Neutrophil (primary cell): ENCODE data around the gene KIF23.

Experiments used
- H3K27ac ChIP-seq: fragments of 200-600 bp; sonication (generic); 2 replicates; pipeline ENCODE4 v1.5.1; 2016; ENCODE audit warnings: mild to moderate bottlenecking, moderate library complexity
- H3K27me3 ChIP-seq: fragments of 200-600 bp; sonication (generic); 2 replicates; pipeline ENCODE4 v1.6.0; 2016; ENCODE audit warnings: mild to moderate bottlenecking
- H3K36me3 ChIP-seq: fragments of 200-600 bp; sonication (generic); 2 replicates; pipeline ENCODE4 v1.5.1; 2017
- H3K4me1 ChIP-seq, 2 experiments: fragments of 200-600 bp in 1 of 2; sonication (generic) in 1 of 2; 1 replicate in 1 of 2; 2 replicates in 1 of 2; pipeline versions ENCODE4 v1.5.1 to v1.6.1; 2013 to 2016; ENCODE audit warnings: low read depth in 1 of 2, low read length in 1 of 2, mild to moderate bottlenecking in 1 of 2, moderate library complexity in 1 of 2; ENCODE audit not compliant: control insufficient read depth in 1 of 2, insufficient read depth in 1 of 2
- H3K4me3 ChIP-seq, 2 experiments: fragments of 200-600 bp in 1 of 2; sonication (generic) in 1 of 2; 1 replicate in 1 of 2; 2 replicates in 1 of 2; pipeline ENCODE4 v1.5.1; 2013 to 2016; ENCODE audit warnings: low read depth in 1 of 2, low read length in 1 of 2, mild to moderate bottlenecking in 1 of 2, moderate library complexity in 1 of 2
- H3K9me3 ChIP-seq: fragments of 200-600 bp; sonication (generic); 2 replicates; pipeline ENCODE4 v1.5.1; 2016
- TF ChIP-seq, protein P1 (sequence below): fragments of 200-600 bp; sonication (generic); IDR thresholded peaks from 2 replicates; pipeline ENCODE4 v1.5.1; 2016; ENCODE audit warnings: antibody characterized with exemption

Gene KIF23

DNA sequence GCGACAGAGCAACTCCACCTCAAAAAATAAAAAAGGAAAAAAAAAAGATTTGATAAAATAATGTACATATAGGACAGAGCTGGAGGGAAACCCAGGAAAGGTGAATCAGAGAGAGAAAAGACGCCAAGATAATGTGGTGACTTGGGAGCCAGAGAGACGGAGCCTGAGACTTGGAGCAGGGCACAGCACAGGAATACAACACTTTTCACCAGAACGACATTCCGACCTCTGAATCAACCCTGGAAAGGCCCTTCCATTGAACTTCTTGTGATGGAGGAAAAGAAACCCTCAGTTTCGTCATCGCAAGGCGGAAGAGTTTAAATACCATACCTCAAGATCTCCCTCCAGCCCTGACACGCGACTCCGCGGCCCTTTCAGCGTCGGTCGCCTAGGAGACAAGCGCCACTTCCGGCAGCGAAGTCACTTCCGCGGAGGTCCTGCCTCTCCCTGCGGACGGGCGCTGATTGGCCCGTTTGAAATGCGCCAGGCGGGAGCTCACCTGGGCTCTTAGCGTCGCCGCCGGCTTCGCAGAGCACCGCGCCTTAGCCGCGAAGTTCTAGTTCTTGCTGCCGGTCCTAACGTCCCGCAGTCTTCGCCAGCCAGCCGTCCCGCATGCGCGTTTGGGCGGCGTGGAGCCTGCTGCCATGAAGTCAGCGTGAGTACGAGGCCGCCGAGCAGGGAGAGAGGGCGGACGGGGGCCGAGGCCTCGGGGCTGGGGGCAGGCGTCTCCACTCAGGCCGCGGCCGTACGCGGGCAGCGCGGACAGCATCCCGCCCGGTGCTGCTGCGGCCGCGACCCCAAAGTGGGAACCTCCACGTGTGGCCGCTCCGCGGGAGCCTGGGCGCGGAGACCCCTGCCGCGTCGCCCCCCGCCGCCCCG is at the start of gene KIF23:
Gene KIF23, plus strand, starts transcription at position 528 of the 879 bp plus-strand sequence. Its CDS starts 117 bp downstream, at position 645.
- no peaks in the 10 kb centered on the region for H3K9me3 ChIP-seq
- peak within 1 kb of the TSS; percentile 40 for H3K27ac ChIP-seq
- H3K36me3 ChIP-seq: peaks cover 4% of the 10 kb centered on the region
- peak within 1 kb of the TSS; percentile 86 to 97 for H3K4me3 ChIP-seq
- TF ChIP-seq, protein P1, sequence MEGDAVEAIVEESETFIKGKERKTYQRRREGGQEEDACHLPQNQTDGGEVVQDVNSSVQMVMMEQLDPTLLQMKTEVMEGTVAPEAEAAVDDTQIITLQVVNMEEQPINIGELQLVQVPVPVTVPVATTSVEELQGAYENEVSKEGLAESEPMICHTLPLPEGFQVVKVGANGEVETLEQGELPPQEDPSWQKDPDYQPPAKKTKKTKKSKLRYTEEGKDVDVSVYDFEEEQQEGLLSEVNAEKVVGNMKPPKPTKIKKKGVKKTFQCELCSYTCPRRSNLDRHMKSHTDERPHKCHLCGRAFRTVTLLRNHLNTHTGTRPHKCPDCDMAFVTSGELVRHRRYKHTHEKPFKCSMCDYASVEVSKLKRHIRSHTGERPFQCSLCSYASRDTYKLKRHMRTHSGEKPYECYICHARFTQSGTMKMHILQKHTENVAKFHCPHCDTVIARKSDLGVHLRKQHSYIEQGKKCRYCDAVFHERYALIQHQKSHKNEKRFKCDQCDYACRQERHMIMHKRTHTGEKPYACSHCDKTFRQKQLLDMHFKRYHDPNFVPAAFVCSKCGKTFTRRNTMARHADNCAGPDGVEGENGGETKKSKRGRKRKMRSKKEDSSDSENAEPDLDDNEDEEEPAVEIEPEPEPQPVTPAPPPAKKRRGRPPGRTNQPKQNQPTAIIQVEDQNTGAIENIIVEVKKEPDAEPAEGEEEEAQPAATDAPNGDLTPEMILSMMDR: no peak
- H3K4me1 ChIP-seq: peaks cover 12 to 20% of the 10 kb centered on the region in 2 experiments
- H3K27me3 ChIP-seq: peaks cover 19% of the 10 kb centered on the region

- Histone ChIP-seq H3K36me3 (no peaks in the 10 kb centered on the region), H3K27ac (no peak overlapping the region), H3K4me3 (no peak overlapping the region), H3K9me3 (no peaks in the 10 kb centered on the region), H3K4me1 (peaks cover 6 to 9% of the 10 kb centered on the region in 2 experiments), H3K27me3 (no peaks in the 10 kb centered on the region)
- TF ChIP-seq, protein P1: no peak
Observed at GRCh38 chr15:69367236-69367635, 46.9 kb upstream of the KIF23 start.

DNA sequence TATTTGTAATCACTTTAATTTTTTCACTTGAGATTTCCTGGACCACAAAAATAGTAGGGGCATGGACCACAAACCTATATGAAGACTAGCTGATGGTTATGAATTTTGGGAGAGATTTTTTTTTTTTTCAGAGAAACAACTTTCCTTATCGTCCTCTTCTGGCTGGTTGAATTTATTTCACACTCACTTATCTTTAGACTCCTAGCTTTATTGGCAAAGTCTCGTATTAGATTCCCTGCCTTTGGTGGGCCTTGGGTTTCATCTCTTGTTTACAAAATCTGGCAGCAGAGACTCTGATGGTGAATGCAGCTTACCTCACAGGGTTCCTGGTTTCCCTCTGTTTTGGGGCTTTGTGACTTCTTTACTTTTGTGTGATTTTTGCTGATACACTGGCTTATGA is 44.5 kb upstream of the KIF23 start:
- no peaks in the 10 kb centered on the region for H3K27me3 ChIP-seq
- no peaks in the 10 kb centered on the region for H3K36me3 ChIP-seq
- TF ChIP-seq, protein P1: no peak
- no peak overlapping the region for H3K4me3 ChIP-seq
- no peaks in the 10 kb centered on the region for H3K4me1 ChIP-seq
- no peaks in the 10 kb centered on the region for H3K9me3 ChIP-seq
- H3K27ac ChIP-seq: no peak overlapping the region

- Histone ChIP-seq H3K36me3 (no peaks in the 10 kb centered on the region), H3K27ac (no peak overlapping the region), H3K9me3 (no peaks in the 10 kb centered on the region)
Observed at GRCh38 chr15:69373406-69373805, 40.7 kb upstream of the KIF23 start.

DNA sequence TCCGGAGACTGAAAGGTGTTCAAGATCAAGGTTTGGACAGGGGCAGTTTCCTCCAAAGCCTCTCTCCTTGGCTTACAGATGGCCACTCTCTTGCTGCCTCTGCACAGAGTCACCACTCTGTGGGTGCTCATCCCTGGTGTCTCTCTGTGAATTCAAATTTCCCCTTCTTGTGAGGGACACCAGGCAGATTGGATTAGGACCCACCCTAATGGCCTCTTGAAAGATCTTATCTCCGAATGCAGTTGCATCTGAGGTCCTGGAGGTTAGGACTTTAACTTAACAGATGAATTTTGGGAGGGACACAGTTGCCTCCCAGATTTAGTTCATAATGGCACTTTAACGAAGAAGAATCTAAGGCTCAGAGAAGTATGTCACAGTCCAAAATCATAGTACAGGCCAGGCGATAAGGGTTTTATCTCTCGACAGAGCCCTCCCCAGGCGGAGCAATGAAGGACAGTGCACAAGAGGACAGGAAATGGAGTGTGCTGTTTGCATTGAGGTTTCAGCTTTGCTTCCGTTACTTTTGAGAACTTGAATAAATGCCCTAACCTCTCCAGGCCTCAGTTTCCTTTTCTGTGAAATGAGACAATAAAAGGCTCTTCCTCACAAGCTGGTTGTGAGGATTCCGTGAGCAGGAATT is 38.9 kb upstream of the KIF23 start:
- Histone ChIP-seq H3K9me3 (no peaks in the 10 kb centered on the region), H3K36me3 (no peaks in the 10 kb centered on the region), H3K27me3 (no peaks in the 10 kb centered on the region), H3K27ac (no peak overlapping the region), H3K4me1 (peaks cover 0 to 3% of the 10 kb centered on the region in 2 experiments), H3K4me3 (no peak overlapping the region)
- TF ChIP-seq, protein P1: no peak

More at GRCh38 chr15:69373406-69373805, 40.7 kb upstream of the KIF23 start:
- TF ChIP-seq, protein P1: no peak
- no peak overlapping the region for H3K4me3 ChIP-seq
- no peaks in the 10 kb centered on the region for H3K27me3 ChIP-seq
- peaks cover 0 to 3% of the 10 kb centered on the region in 2 experiments for H3K4me1 ChIP-seq
